GM19452 (cell line): ENCODE data around the gene CACNA1H.

Experiments
- ATAC-seq: cut with Tn5 transposase; IDR thresholded peaks from one replicate; pipeline ENCODE4 v1.9.1; 2021; ENCODE audit not compliant: unreplicated experiment

The CACNA1H gene

DNA sequence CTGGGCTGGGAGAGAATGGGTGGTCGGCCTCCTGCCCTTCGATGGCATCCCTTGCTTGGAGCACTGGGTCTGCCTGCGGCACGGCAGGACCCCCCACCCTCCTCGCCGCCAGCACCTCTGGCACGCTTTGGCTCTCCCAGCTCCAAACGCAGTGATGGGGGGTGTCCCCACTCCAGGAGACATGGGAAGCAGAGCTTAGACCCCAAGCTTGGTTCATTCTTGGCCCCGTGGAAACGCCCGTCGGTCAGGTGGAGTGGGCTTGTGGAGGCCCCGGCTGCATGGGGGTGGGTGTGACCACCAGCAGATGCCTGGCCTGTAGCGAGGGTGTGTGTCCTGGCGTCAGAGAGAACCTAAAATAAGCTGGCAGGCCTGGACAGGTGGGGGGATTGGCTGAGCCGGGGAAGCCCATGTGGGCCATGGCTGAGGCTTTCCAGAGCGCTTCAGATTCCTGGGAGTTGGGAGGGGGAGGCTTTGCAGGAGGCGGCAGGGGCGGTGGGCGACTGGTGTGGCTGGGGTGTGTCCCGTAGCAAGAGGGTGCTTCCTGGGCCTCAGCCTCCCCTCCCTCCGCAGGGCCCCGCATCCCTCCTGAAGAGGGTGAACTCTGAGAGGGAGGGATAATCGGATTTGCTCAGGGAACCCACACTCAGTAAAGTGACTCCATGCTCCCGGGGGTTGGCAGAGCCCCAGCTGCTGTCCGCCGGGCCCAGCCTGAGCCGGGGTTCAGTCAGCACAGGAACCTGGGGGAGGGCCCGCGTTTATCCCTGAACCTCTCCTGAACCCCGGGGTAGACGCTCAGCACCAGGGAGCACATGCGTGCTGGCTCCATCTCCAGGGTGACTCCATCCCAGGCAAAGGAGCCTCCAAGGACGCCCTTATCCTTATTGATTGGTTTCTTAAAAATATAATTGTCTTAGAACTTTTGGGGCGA is 3.4 kb downstream of the CACNA1H start:
- ATAC-seq, result no peak

- ATAC-seq, result no peak
Observed at GRCh38 chr16:1156983-1157638, 4.2 kb downstream of the CACNA1H start.

DNA sequence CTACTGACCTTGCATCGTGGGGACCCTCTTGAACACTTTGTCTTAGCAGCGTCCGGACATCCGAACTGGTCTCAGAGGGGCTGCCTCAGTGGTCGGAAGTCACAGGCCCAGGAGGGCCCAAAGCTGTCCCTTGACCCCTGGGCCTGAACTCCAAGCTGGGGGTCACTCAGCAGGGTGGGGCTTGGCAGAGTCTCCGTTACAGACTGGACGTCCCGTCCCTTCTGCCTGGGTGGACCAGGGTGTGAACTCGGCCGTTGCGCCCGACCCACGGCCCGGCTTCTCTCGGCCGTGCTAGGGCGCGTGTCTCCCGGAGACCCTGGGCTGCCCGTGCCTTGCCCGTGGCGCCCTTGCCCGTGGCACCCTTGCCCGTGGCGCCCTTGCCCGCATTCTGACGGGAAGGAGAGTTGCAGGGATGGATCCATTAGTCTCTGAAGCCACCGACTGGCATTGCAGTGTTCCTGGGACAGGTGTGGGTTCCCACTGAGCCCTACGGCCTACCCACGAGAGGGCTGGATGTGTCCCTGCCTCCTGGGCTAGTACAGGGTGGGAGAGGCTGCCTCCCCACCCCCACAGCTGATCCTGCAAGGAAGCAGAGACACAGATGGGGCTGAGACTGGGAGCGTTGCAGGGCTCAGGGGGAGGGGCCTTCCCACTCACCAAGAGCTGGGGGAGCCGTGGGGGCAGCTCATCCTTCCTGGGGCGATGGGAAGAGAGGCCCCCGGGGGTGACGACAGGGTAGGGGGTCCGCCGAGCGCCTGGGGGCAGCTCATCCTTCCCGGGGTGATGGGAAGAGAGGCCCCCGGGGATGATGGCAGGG is 4.9 kb downstream of the CACNA1H start:
- no peak for ATAC-seq

- no peak for ATAC-seq
Observed at GRCh38 chr16:1158456-1159324, 5.8 kb downstream of the CACNA1H start.

DNA sequence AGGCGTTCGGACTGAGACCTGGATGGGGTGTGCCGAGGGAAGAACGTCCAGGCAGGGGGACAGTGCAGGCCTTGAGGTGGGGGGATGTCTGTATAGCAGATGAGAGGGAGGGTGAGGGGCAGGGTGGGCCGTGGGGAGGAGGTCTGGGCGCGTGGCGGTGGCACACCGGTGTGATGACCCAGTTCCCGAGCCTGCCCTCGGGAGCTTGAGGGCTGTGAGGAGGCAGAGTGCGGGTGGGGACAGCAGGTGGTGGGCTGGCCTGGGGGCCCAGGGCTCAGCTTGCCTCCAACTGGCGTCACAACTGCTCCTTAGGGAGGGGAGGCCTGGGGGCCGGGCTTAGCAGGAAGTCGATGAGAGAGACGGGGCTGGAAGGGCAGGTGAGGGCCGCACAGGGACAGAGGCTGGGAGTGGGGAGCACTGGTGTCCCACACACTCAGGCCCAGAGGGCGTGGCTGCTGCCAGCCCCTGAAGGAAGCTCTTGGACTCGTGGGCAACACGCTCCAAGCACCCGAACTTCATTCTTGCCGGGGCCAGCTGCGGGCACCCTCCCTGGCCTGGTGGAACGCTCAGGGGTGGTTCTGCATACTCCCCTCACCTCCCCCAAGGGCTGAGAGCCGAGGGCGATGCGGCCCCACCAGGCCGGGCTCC is 6.5 kb downstream of the CACNA1H start:
- no peak for ATAC-seq

- no peak for ATAC-seq
Observed at GRCh38 chr16:1159973-1160772, 7.3 kb downstream of the CACNA1H start.

GRCh38 chr16:1160773-1161348 is 8.0 kb downstream of the CACNA1H start:
- no peak for ATAC-seq

GRCh38 chr16:1162701-1163566 is 10.0 kb downstream of the CACNA1H start:
- ATAC-seq, result no peak

- ATAC-seq, result no peak
Observed at GRCh38 chr16:1163567-1164055, 10.7 kb downstream of the CACNA1H start.

DNA sequence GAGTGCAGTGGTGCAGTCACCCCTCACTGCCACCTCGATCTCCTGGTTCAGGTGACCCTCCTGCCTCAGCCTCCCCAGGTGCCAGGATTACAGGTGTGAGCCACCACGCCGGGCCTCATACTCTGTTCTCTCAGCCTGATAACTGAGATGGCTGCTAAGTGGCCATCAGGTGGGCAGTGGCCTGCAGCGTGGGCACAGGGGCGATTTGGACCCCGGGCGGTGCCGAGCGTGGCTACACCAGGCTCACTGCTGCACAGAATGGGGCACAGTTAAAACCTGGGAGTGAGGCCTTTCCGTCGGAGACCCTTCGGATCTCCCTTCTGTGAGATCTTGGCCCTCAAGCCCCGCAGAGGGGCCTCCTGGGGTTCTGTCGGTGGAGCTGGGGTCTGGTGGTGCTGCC is 11.5 kb downstream of the CACNA1H start:
- ATAC-seq, result no peak

DNA sequence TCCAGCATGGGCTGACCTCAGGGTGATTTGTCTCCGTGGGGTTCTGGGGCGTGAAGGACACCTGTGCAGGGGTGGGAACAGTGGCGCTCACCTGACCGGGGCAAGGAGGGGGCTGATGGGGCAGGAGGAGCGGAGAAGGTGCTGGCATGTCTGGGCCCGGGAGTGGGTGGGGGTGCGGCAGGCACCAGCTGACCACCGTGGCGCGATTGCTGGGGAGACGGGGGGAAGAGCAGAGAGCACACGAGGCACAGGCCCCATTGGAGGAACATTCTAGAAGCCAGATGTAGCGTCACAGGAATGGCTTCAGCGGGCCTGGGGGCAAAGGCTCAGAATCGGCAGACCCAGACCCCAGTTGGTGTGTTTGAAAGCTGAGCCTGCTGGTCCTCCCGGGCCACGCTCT is 12.1 kb downstream of the CACNA1H start:
- no peak for ATAC-seq

DNA sequence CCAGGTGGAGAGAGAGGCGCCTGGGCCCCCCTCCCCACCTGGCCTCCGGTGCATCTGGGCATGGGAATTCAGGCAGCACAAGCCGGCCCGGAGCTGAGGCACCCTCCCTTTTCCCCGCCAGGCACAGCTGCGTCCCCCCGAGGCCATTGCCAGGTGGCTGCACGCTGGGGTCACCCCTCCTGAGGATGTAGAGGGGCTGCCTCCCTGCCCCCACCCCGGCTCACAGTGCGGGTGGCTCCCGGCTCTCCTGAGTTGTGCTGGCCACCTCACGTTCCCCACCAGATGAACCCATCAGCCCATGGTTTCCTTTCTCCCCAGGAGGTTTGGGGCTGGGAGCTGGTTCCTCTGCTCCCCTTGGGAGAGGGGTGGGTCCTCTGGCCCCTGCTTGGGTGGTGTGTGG is 12.6 kb downstream of the CACNA1H start:
- no peak for ATAC-seq

DNA sequence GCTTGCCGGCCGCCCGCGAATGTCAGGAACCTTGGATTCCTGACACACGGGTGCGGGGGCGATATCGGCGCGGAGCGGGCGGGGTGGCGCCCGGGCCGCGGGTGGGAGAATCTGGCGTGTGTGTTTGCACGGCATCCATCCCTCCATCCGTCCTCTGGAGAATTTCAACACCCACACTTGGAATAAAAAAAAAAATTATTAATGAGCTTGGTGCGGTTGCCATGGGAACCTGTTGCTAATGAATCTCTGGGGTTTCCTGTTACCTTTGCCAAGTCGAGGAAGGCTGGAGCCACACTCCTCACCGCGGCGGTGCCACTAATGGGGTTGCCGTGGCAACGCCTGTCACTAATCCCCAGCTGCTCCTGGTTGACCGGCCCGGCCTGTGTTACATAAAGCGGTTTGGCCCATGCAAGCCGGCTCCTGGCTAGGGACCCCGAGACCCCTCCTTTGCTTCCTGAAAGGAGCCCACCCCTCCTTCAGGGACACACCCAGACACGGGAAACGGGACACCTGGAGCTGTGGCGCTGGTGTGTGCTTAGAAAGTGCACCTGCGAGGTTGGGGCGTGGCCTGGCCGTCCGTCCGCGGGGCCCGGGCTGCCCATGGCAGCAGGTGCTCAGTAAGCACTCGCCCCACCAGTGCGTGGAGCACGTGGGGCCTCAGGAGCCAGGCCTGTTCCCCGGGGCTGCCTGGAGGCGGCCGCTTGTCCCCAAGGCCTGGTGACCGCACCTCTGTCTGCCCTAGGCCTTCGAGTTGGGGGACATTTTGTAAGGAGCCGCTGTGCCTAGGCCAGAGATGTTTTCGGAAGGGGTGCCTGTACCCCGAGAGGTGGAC is 14.6 kb downstream of the CACNA1H start:
- ATAC-seq, result no peak

DNA sequence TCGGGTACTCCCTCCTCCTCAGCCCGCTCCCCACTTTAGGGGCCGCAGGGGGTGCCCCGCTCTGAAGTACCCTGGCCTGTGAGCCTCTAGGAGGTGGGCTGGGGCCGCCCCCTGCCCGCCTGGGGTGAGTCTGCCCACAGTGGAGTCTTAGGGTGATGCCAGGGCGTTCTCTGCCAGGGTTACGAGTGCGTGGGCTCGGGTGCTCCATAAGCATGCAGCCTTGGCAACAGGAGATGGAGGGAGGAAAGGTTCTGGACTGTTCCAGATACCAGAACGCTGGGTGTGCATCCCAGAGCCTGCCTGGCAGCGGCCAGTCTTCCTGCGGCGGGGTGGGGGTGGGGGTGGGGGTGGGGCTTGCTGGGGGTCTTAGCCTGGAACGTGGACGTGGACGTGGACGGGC is 15.9 kb downstream of the CACNA1H start:
- no peak for ATAC-seq

GRCh38 chr16:1169285-1170075 is 16.6 kb downstream of the CACNA1H start:
- no peak for ATAC-seq

- ATAC-seq, result no peak
Observed at GRCh38 chr16:1170076-1170418, 17.1 kb downstream of the CACNA1H start.
